DMS114 treated with DMSO at 0.1 percent for 48 hours (cell line): Measurements from ENCODE around the gene SPEM1.

Experiments used
- DNase-seq: peaks from one replicate; lab custom pipeline; 2025; ENCODE audit not compliant: unreplicated experiment; lab: John Stamatoyannopoulos, UW

The SPEM1 gene

GRCh38 chr17:7419819-7420610, at the start of gene SPEM1:
TSS of gene SPEM1 (plus strand) at chr17:7420324. CDS start at chr17:7420385, 61 bp downstream.
- DNase-seq, result no peak

- no peak for DNase-seq
Observed at GRCh38 chr17:7370853-7371252, 49.3 kb upstream of the SPEM1 start.

GRCh38 chr17:7374353-7374752, 45.8 kb upstream of the SPEM1 start:
- DNase-seq, result no peak

GRCh38 chr17:7379134-7379533, 41.0 kb upstream of the SPEM1 start:
- DNase-seq, result no peak

- no peak for DNase-seq
Observed at GRCh38 chr17:7380321-7380720, 39.8 kb upstream of the SPEM1 start.

GRCh38 chr17:7380855-7381683, 39.1 kb upstream of the SPEM1 start, which contains the start of gene TNK1:
TSS of gene TNK1 (plus strand) at chr17:7381089. CDS start at chr17:7382927, 1,838 bp downstream.
- no peak for DNase-seq

- DNase-seq, result no peak
Observed at GRCh38 chr17:7382901-7383300, 37.2 kb upstream of the SPEM1 start.

- DNase-seq, result no peak
Observed at GRCh38 chr17:7383371-7383741, 36.8 kb upstream of the SPEM1 start.

- no peak for DNase-seq
Observed at GRCh38 chr17:7383742-7384488, 36.2 kb upstream of the SPEM1 start.

GRCh38 chr17:7384489-7385081, 35.5 kb upstream of the SPEM1 start:
- no peak for DNase-seq

GRCh38 chr17:7388856-7389255, 31.3 kb upstream of the SPEM1 start:
- no peak for DNase-seq

GRCh38 chr17:7389924-7390910, 29.9 kb upstream of the SPEM1 start:
- DNase-seq, result no peak

- no peak for DNase-seq
Observed at GRCh38 chr17:7391307-7391706, 28.8 kb upstream of the SPEM1 start.

GRCh38 chr17:7392696-7393612, 27.2 kb upstream of the SPEM1 start:
- no peak for DNase-seq

GRCh38 chr17:7393613-7394451, 26.3 kb upstream of the SPEM1 start:
- no peak for DNase-seq

- DNase-seq, result peak; percentile 69
Observed at GRCh38 chr17:7394452-7395191, 25.5 kb upstream of the SPEM1 start, which contains the start of gene PLSCR3. TSS of gene PLSCR3 (minus strand) at chr17:7394525. CDS start at chr17:7394110, 415 bp downstream.

GRCh38 chr17:7396147-7396546, 24.0 kb upstream of the SPEM1 start:
- no peak for DNase-seq
